Measurements from ENCODE around the gene FILIP1L.

The FILIP1L gene

GRCh38 chr3:99972380-99973104 is 141.8 kb downstream of the FILIP1L start:
- peak; percentile 80 for DNase-seq (ENCODE audit: low spot score)

DNA sequence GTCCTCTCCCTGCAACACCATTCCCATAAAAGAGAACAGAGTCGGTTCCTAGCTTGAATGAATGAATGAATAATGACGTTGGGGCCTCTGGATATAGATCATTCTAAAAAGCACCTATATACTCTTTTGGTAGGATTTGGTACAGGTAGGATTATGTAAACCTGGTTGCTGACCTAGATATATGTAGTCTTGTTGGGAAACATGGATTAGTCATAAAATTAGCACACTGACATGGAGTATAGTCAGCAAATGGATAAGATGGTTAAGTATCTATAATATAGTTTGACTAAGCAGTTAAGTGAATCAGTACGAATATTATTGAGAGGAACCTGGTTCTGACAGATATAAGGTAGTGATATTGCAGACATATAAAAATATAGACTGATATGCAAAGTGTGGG is 142.5 kb downstream of the FILIP1L start:
- DNase-seq (ENCODE audit: low spot score): no peak

DNA sequence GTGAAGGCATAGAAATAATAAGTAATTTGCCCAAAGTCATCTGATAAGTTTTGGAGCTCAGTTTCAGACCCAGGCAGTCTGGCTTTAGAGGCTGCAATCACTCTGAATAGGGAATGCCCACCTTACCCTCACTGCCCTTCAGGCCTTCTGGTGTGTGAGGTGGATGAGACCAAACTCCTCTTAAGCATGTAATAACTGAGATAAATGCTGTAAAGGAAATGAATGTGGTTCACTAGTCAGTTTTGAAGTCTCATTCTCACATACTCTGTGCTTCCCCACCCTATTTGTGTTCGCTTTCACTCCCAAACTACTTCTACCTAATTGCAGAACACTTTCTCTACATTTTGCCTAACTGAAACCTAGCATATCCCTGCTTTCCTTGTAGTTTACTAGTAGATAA is 144.1 kb downstream of the FILIP1L start:
- DNase-seq (ENCODE audit: low spot score): no peak

- DNase-seq (ENCODE audit: low spot score): no peak
Observed at GRCh38 chr3:99969136-99969535, 145.2 kb downstream of the FILIP1L start.

GRCh38 chr3:99967796-99968195 is 146.5 kb downstream of the FILIP1L start:
- no peak for DNase-seq (ENCODE audit: low spot score)

GRCh38 chr3:99966662-99967416 is 147.5 kb downstream of the FILIP1L start:
- DNase-seq (ENCODE audit: low spot score): no peak

GRCh38 chr3:99965681-99966408 is 148.5 kb downstream of the FILIP1L start:
- no peak for DNase-seq (ENCODE audit: low spot score)

- DNase-seq (ENCODE audit: low spot score): no peak
Observed at GRCh38 chr3:99965077-99965476, 149.2 kb downstream of the FILIP1L start.

- DNase-seq (ENCODE audit: low spot score): no peak
Observed at GRCh38 chr3:99962703-99963102, 151.6 kb downstream of the FILIP1L start.

DNA sequence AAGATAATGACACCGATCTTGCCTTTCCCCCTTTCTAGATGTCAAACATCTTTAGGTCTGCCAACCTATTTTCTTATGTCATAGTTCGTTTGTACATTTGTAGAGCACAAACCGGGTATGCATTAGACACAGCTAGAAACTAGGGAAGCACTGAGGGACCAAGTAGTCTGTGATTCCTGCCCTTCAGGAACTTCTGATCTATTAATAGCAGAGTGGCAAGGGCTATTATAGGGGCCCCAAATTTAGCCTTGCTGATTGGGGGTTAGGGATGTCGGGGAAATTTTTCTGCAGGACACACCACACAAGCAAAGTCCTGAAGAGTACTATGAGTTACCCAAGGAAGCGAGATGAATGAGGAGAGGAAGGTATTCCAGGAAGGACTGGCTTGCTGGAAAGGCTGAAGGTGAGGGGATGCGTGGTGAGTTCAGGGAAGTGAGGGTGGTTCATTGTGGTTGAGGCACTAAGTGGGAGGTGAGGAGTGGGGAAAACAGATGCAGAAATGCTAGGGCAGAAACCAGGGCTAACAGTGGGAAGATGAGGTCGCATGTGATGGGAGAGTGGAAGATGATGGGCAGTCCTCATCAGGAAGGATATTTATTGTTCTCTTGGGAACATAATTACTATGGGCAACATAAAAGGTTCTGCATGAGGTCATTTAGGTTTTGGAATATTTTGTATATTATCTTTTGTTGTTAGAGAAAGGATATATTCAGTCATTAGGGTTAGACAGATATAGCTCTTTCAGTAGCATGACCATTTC is 152.4 kb downstream of the FILIP1L start:
- DNase-seq (ENCODE audit: low spot score): no peak

DNA sequence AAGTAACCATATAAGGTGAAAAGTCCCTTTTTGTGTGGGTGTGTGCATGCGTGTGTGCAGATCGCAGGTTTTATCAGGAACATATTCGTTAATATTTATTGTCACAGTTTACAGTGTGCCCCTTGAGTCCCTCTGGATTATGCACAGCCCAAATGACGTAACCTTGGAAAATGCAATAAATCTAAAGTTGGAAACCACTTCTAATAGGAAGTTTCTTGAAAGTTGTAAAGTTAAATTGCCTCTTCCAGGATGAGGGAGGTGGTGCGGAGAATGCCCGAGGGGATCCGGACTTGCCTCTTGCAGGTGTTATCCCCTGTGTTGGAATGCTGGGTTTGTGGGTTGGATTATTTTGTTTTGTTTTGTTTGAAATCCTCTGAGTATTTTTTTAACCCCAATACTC is 153.4 kb downstream of the FILIP1L start:
- DNase-seq (ENCODE audit: low spot score): no peak

GRCh38 chr3:99960123-99960878 is 154.0 kb downstream of the FILIP1L start:
- DNase-seq (ENCODE audit: low spot score): no peak

DNA sequence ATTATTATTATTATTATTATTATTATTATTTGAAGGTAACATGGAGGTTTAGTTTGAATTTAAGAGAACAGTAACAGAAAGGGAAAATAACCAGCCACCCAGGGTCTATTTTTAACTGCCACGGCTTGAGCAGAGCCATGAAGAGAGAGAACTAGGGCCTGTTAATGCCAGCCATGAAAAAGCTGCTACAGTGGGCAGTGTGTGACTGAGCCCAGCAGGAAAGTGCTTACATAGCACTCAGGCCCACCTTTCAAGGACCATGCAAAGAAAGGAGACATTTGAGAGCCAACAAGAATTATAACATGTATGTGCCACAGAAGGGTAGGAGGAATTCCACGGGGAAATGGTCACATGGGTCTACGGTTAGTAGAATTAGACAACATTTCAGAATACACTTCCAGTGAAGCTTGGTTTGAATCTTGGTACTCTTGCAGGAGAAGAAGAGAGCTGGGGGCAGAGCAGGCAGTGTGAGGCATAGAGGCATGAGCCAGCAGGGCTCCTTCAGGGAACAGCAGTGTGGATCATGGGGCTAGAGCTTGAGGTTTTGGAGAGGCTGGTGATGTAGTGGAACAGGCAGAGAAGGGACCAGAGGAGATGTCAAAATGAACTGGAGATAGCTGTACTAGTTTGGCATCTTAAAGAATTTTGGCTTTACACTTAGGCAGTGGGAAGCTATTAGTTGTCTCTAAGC is 155.9 kb downstream of the FILIP1L start:
- DNase-seq (ENCODE audit: low spot score): no peak

GRCh38 chr3:99957151-99957796 is 157.0 kb downstream of the FILIP1L start:
- DNase-seq (ENCODE audit: low spot score): no peak

DNA sequence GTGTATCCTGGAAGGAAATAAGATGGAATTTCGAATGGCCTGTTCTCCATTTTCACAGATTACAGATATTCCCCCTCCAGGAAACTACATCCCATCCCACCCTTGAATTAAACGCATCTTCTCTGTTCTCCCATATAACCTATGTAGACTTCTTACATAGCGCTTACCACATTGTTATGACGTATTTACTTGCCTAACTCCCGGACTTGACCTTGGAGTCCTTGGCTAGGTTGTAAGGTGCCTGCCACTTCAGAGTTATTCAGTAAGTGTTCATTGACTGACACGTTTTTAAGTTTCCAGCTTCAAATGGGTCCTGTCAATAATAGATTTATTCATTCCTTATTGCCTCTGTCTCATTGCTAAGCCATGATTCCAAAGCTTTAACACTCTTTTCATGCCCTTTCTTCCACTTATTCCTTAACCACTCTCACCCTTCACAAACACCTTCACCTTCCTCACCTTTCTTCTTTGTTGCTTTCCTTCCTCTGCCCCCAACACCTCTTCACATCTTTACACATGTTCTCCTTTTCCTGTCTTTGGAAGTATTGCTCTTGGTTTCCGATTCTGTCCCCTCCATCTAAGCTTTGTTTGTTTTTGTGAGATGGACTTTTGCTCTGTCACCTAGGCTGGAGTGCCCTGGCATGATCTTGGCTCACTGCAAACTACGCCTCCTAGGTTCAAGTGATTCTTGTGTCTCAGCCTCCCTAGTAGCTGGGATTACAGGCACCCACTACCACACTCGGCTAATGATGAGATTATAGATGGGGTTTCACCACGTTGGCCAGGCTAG is 158.3 kb downstream of the FILIP1L start:
- no peak for DNase-seq (ENCODE audit: low spot score)

DNA sequence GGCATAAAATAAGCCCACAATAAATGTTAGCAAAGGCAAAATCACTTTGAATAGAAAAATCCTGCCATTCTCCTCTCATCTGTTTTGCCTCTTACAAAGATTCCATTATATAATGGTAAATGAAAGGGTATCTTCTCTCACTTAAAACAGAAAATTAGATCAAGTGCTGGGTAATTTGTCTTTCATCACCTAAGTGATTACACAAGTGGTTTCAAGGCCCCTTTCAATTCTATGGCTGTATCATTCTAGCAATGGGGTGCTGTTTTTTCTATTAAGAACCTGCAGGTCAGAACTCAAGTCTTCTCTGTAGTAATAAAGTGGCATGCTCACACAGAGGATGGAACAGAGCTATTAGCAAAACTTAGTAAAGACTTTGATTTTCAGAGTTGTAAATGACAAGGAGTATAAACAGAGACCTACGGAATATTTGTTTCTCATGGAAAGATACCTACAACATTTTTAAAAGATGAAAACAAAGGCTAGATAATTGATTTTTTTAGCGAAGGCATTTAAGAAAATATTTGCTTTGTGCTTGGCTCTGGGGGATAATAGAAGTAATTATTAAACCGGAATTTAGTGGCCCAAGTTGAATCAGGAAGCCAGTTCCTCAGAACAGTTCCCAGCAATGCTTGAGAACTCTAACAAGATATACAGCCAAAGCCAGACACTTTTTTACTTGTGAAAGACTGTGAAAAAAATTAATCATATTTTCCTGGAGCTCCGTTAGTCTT is 159.2 kb downstream of the FILIP1L start:
- no peak for DNase-seq (ENCODE audit: low spot score)

DNA sequence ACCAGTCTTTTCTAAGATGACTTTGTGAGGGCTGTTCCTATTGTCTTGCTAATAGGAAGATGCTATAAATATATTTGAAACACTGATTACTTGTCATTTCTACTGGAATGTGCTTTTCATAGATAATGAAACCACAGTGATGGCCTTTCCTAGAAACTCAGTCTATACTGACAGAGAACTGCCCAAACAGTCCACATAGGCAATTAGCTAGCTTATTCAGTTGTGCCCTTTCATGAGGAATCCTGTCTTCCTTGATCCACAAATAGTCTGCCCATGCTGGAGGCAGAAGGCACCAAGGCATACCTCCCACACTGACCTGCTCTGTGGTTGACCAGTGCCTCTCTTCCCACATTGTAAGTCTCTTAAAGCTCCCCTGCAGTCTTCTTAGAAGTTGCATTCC is 160.7 kb downstream of the FILIP1L start:
- no peak for DNase-seq (ENCODE audit: low spot score)

DNA sequence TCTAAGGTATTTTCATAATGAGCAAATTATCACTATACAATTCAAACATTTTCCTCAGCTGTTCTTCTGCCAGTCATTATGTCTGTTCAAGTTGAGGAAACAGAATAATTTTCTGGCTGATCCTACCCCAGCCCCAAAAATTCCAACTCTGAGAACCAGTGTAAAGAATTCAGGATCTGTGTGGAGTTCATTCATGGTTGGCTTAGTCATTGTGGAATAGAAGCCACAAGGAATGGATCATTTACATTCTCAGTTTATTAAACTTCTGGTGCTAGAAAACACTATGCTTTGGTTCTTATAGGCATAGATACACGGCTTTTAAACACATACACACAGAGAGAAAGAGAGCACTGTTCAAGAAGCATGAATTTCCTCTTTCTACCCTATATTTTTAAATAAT is 162.0 kb downstream of the FILIP1L start:
- no peak for DNase-seq (ENCODE audit: low spot score)

GRCh38 chr3:99951701-99952100 is 162.6 kb downstream of the FILIP1L start:
- DNase-seq (ENCODE audit: low spot score): no peak

Data from SW480 (cell line).